ENCODE measurements around the gene DVL2.

DVL2 gene

GRCh38 chr17:7238420-7239090 is 4.2 kb upstream of the DVL2 start:
- no peak for TF ChIP-seq Cebpa-rat (IDR thresholded peaks at IDR 0.05)
- Histone ChIP-seq H3K9me3 (no peaks in the 10 kb centered on the region), H3K9ac (peak overlapping the region; percentile 97), H3K27me3 (no peaks in the 10 kb centered on the region), H3K27ac (peak overlapping the region; percentile 95), H3K4me3 (peak overlapping the region; percentile 92), H3K4me1 (peaks cover 56% of the 10 kb centered on the region), H3K4me2 (peak overlapping the region; percentile 56), H4K20me1 (peaks cover 35% of the 10 kb centered on the region), H3K36me3 (peaks cover 40% of the 10 kb centered on the region)

- peak overlapping the region; percentile 88 for H3K4me2 ChIP-seq
- no peak for TF ChIP-seq Cebpa-rat (IDR thresholded peaks at IDR 0.05)
- peak overlapping the region; percentile 94 for H3K9ac ChIP-seq
- H3K4me3 ChIP-seq, result peak overlapping the region; percentile 92
- H3K9me3 ChIP-seq, result no peaks in the 10 kb centered on the region
- H3K36me3 ChIP-seq, result peaks cover 40% of the 10 kb centered on the region
- H3K27ac ChIP-seq, result peak overlapping the region; percentile 95
- peaks cover 57% of the 10 kb centered on the region for H3K4me1 ChIP-seq
- H4K20me1 ChIP-seq, result peaks cover 42% of the 10 kb centered on the region
- no peaks in the 10 kb centered on the region for H3K27me3 ChIP-seq
These were observed 3.6 kb upstream of the DVL2 start for GRCh38 chr17:7237761-7238419.

GRCh38 chr17:7237266-7237760 is 3.0 kb upstream of the DVL2 start:
- H3K4me3 ChIP-seq, result peak overlapping the region; percentile 92
- TF ChIP-seq Cebpa-rat (IDR thresholded peaks at IDR 0.05), result no peak
- H3K27me3 ChIP-seq, result no peaks in the 10 kb centered on the region
- peaks cover 48% of the 10 kb centered on the region for H4K20me1 ChIP-seq
- H3K4me1 ChIP-seq, result peaks cover 63% of the 10 kb centered on the region
- H3K9me3 ChIP-seq, result no peaks in the 10 kb centered on the region
- peak overlapping the region; percentile 95 for H3K27ac ChIP-seq
- H3K4me2 ChIP-seq, result peak overlapping the region; percentile 88
- peaks cover 40% of the 10 kb centered on the region for H3K36me3 ChIP-seq
- H3K9ac ChIP-seq, result peak overlapping the region; percentile 94

GRCh38 chr17:7236808-7237207 is 2.5 kb upstream of the DVL2 start:
- no peaks in the 10 kb centered on the region for H3K9me3 ChIP-seq
- peak overlapping the region; percentile 94 for H3K9ac ChIP-seq
- no peak for TF ChIP-seq Cebpa-rat (IDR thresholded peaks at IDR 0.05)
- H3K4me2 ChIP-seq, result peak overlapping the region; percentile 88
- no peaks in the 10 kb centered on the region for H3K27me3 ChIP-seq
- H4K20me1 ChIP-seq, result peaks cover 53% of the 10 kb centered on the region
- H3K27ac ChIP-seq, result no peak overlapping the region
- peak overlapping the region; percentile 92 for H3K4me3 ChIP-seq
- peaks cover 68% of the 10 kb centered on the region for H3K4me1 ChIP-seq
- H3K36me3 ChIP-seq, result peaks cover 40% of the 10 kb centered on the region

- Histone ChIP-seq H4K20me1 (peaks cover 57% of the 10 kb centered on the region), H3K4me1 (peaks cover 64% of the 10 kb centered on the region), H3K27me3 (no peaks in the 10 kb centered on the region), H3K36me3 (peaks cover 38% of the 10 kb centered on the region), H3K4me3 (no peak overlapping the region), H3K4me2 (peak overlapping the region; percentile 97), H3K9ac (no peak overlapping the region), H3K9me3 (no peaks in the 10 kb centered on the region), H3K27ac (no peak overlapping the region)
- no peak for TF ChIP-seq Cebpa-rat (IDR thresholded peaks at IDR 0.05)
These were observed 1.7 kb upstream of the DVL2 start for GRCh38 chr17:7235693-7236665.

- peak overlapping the region; percentile 92 for H3K9ac ChIP-seq
- peak overlapping the region; percentile 81 for H3K27ac ChIP-seq
- peak overlapping the region; percentile 97 for H3K4me2 ChIP-seq
- no peak for TF ChIP-seq Cebpa-rat (IDR thresholded peaks at IDR 0.05)
- H3K27me3 ChIP-seq, result no peaks in the 10 kb centered on the region
- peaks cover 51% of the 10 kb centered on the region for H3K36me3 ChIP-seq
- H3K4me1 ChIP-seq, result peaks cover 52% of the 10 kb centered on the region
- H3K9me3 ChIP-seq, result no peaks in the 10 kb centered on the region
- peaks cover 73% of the 10 kb centered on the region for H4K20me1 ChIP-seq
- H3K4me3 ChIP-seq, result peak overlapping the region; percentile 85
These were observed 625 bp downstream of the DVL2 start for GRCh38 chr17:7233701-7234082.

- Histone ChIP-seq H3K27me3 (no peaks in the 10 kb centered on the region), H3K9me3 (no peaks in the 10 kb centered on the region), H3K36me3 (peaks cover 64% of the 10 kb centered on the region), H3K4me1 (peaks cover 47% of the 10 kb centered on the region), H4K20me1 (peaks cover 72% of the 10 kb centered on the region), H3K9ac (peak overlapping the region; percentile 92; the same call in 1 of the 2 replicates), H3K4me2 (peak overlapping the region; percentile 97), H3K27ac (no peak overlapping the region), H3K4me3 (no peak overlapping the region; the same call in 1 of the 2 replicates)
- TF ChIP-seq Cebpa-rat (IDR thresholded peaks at IDR 0.05), result no peak
These were observed 2.2 kb downstream of the DVL2 start for GRCh38 chr17:7232114-7232513.

- TF ChIP-seq Cebpa-rat (IDR thresholded peaks at IDR 0.05), result no peak
- no peak overlapping the region for H3K27ac ChIP-seq
- no peaks in the 10 kb centered on the region for H3K9me3 ChIP-seq
- H3K4me1 ChIP-seq, result peaks cover 21% of the 10 kb centered on the region
- no peak overlapping the region for H3K4me2 ChIP-seq
- peaks cover 60% of the 10 kb centered on the region for H4K20me1 ChIP-seq
- H3K36me3 ChIP-seq, result peaks cover 66% of the 10 kb centered on the region
- H3K9ac ChIP-seq, result no peak overlapping the region
- no peak overlapping the region for H3K4me3 ChIP-seq
- no peaks in the 10 kb centered on the region for H3K27me3 ChIP-seq
These were observed 4.8 kb downstream of the DVL2 start for GRCh38 chr17:7229504-7229903.

- H3K9ac ChIP-seq, result no peak overlapping the region
- no peaks in the 10 kb centered on the region for H3K9me3 ChIP-seq
- H3K36me3 ChIP-seq, result peaks cover 71% of the 10 kb centered on the region
- H3K4me1 ChIP-seq, result peaks cover 21% of the 10 kb centered on the region
- H3K4me3 ChIP-seq, result no peak overlapping the region
- no peak overlapping the region for H3K4me2 ChIP-seq
- peaks cover 63% of the 10 kb centered on the region for H4K20me1 ChIP-seq
- H3K27ac ChIP-seq, result no peak overlapping the region
- no peaks in the 10 kb centered on the region for H3K27me3 ChIP-seq
- TF ChIP-seq Cebpa-rat (IDR thresholded peaks at IDR 0.05), result no peak
These were observed 5.4 kb downstream of the DVL2 start for GRCh38 chr17:7228920-7229319.
